ENCODE data around the gene CNKSR3. TPM values are rescaled to one million over a fixed set of nuclear protein-coding genes. Genes with fewer than 3 reads are reported as not detected.

The CNKSR3 gene
- total RNA-seq, 1 donor from 2014 or later = 0.20 TPM

- no peaks in the 10 kb centered on the region for H3K36me3 Mint-ChIP-seq (ENCODE audit: low read depth)
- intact Hi-C loops (cut with micrococcal nuclease) = no loop called here
- POLR2A ChIA-PET = no interaction called here
- H3K4me3 Mint-ChIP-seq = no peak overlapping the region
- CTCF ChIA-PET = no interaction called here
- DNase-seq (no peak), ATAC-seq (ENCODE audit: low read depth) (no peak)
- H3K4me1 Mint-ChIP-seq = no peaks in the 10 kb centered on the region
- no peaks in the 10 kb centered on the region for H3K9me3 Mint-ChIP-seq
- no peak overlapping the region for H3K27ac Mint-ChIP-seq
- no peak for TF ChIP-seq CTCF (IDR thresholded peaks at IDR 0.05)
- H3K27me3 Mint-ChIP-seq = no peaks in the 10 kb centered on the region
Observed at GRCh38 chr6:154479771-154480639, 30.5 kb downstream of the CNKSR3 start.

GRCh38 chr6:154479351-154479769 is 31.1 kb downstream of the CNKSR3 start:
- H3K36me3 Mint-ChIP-seq (ENCODE audit: low read depth) = no peaks in the 10 kb centered on the region
- intact Hi-C loops (cut with micrococcal nuclease) = no loop called here
- ChIA-PET POLR2A (no interaction called here), CTCF (no interaction called here)
- no peak overlapping the region for H3K4me3 Mint-ChIP-seq
- no peak for ATAC-seq (ENCODE audit: low read depth)
- H3K27ac Mint-ChIP-seq = no peak overlapping the region
- TF ChIP-seq CTCF (IDR thresholded peaks at IDR 0.05) = no peak
- no peaks in the 10 kb centered on the region for H3K27me3 Mint-ChIP-seq
- no peak for DNase-seq
- H3K9me3 Mint-ChIP-seq = no peaks in the 10 kb centered on the region
- no peaks in the 10 kb centered on the region for H3K4me1 Mint-ChIP-seq

GRCh38 chr6:154478701-154479060 is 31.8 kb downstream of the CNKSR3 start:
- H3K4me1 Mint-ChIP-seq = no peaks in the 10 kb centered on the region
- ChIA-PET CTCF (no interaction called here), POLR2A (no interaction called here)
- no peak overlapping the region for H3K4me3 Mint-ChIP-seq
- DNase-seq (no peak), ATAC-seq (ENCODE audit: low read depth) (no peak)
- intact Hi-C loops (cut with micrococcal nuclease) = no loop called here
- no peak for TF ChIP-seq CTCF (IDR thresholded peaks at IDR 0.05)
- H3K9me3 Mint-ChIP-seq = no peaks in the 10 kb centered on the region
- no peaks in the 10 kb centered on the region for H3K27me3 Mint-ChIP-seq
- H3K36me3 Mint-ChIP-seq (ENCODE audit: low read depth) = no peaks in the 10 kb centered on the region
- no peak overlapping the region for H3K27ac Mint-ChIP-seq

GRCh38 chr6:154478021-154478700 is 32.3 kb downstream of the CNKSR3 start:
- ChIA-PET CTCF (no interaction called here), POLR2A (no interaction called here)
- H3K4me3 Mint-ChIP-seq = no peak overlapping the region
- no peak for TF ChIP-seq CTCF (IDR thresholded peaks at IDR 0.05)
- no peak overlapping the region for H3K27ac Mint-ChIP-seq
- H3K27me3 Mint-ChIP-seq = no peaks in the 10 kb centered on the region
- no peaks in the 10 kb centered on the region for H3K36me3 Mint-ChIP-seq (ENCODE audit: low read depth)
- ATAC-seq (ENCODE audit: low read depth) (no peak), DNase-seq (no peak)
- intact Hi-C loops (cut with micrococcal nuclease) = no loop called here
- H3K9me3 Mint-ChIP-seq = no peaks in the 10 kb centered on the region
- H3K4me1 Mint-ChIP-seq = no peaks in the 10 kb centered on the region

GRCh38 chr6:154476494-154476893 is 34.0 kb downstream of the CNKSR3 start:
- POLR2A ChIA-PET = no interaction called here
- Mint-ChIP-seq H3K4me1 (no peaks in the 10 kb centered on the region), H3K27ac (no peak overlapping the region), H3K27me3 (no peaks in the 10 kb centered on the region), H3K9me3 (no peaks in the 10 kb centered on the region), H3K36me3 (ENCODE audit: low read depth) (no peaks in the 10 kb centered on the region), H3K4me3 (no peak overlapping the region)
- intact Hi-C loops (cut with micrococcal nuclease) = no loop called here
- ATAC-seq (ENCODE audit: low read depth) (no peak), DNase-seq (no peak)
- TF ChIP-seq CTCF (IDR thresholded peaks at IDR 0.05) = no peak
- CTCF ChIA-PET = no interaction called here
